ENCODE measurements around the gene NOD1.
"Not testable (repeated sequence)": the region's sequence is repeated elsewhere in the genome, so short reads cannot be mapped to it uniquely, and the experiment has no call there.

The NOD1 gene

GRCh38 chr7:30511494-30511893 lies 32.9 kb upstream of the NOD1 start:
- H3K9me3 Mint-ChIP-seq = no peaks in the 10 kb centered on the region
- H3K4me3 Mint-ChIP-seq = no peak overlapping the region
- no peaks in the 10 kb centered on the region for H3K27me3 Mint-ChIP-seq
- H3K36me3 Mint-ChIP-seq = peaks cover 3 to 4% of the 10 kb centered on the region in 2 donors
- peaks cover 0 to 2% of the 10 kb centered on the region in 2 donors for H3K4me1 Mint-ChIP-seq
- ATAC-seq (replicated peaks) (no peak), DNase-seq (no peak)
- H3K27ac Mint-ChIP-seq = no peak overlapping the region

DNA sequence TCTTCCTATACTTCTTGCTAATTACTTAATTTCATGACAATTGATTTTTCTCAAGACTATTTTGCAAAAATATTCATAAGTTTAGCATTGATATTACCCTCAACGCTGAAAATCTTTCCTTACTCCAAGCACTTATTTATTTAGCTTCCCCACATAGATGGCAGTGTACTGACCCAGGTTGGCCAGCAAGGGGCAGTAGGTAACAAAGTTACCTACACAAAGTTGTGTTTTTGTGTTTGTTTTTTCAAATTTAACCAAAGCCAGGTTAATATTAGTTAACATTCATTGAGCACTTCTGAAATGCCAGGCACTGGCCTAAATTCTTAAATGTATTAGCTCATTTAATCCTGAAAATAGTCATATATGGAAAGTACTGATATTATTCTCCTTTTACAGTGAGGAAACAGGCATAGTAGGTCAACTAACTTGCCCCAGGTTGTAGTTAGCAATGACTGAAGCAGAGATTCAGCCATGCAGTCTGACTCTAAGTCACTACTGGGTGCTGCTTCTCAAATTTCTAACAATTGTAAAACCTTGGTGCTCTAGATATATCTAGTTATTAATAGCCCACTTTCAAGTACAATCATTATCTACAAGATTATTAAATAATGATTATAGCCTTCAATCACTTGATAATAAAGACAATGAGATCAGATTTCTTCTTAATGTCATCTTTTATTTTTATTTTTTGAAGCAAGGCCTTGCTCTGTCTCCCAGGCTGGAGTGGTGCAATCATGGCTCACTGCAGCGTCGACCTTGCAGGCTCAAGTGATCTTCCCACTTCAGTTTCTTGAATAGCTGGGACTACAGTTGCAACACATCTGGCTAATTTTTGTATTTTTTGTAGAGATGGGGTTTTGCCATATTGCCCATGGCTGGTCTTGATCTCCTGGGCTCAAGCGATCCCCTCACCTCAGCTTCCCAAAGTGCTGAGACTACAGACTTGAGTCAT lies 31.8 kb upstream of the NOD1 start:
- no peak overlapping the region for H3K27ac Mint-ChIP-seq
- DNase-seq (no peak), ATAC-seq (replicated peaks) (peak; percentile 63 to 64)
- peaks cover 3 to 4% of the 10 kb centered on the region in 2 donors for H3K36me3 Mint-ChIP-seq
- no peaks in the 10 kb centered on the region for H3K9me3 Mint-ChIP-seq
- peaks cover 5 to 6% of the 10 kb centered on the region in 2 donors for H3K4me1 Mint-ChIP-seq
- H3K27me3 Mint-ChIP-seq = no peaks in the 10 kb centered on the region
- no peak overlapping the region for H3K4me3 Mint-ChIP-seq

DNA sequence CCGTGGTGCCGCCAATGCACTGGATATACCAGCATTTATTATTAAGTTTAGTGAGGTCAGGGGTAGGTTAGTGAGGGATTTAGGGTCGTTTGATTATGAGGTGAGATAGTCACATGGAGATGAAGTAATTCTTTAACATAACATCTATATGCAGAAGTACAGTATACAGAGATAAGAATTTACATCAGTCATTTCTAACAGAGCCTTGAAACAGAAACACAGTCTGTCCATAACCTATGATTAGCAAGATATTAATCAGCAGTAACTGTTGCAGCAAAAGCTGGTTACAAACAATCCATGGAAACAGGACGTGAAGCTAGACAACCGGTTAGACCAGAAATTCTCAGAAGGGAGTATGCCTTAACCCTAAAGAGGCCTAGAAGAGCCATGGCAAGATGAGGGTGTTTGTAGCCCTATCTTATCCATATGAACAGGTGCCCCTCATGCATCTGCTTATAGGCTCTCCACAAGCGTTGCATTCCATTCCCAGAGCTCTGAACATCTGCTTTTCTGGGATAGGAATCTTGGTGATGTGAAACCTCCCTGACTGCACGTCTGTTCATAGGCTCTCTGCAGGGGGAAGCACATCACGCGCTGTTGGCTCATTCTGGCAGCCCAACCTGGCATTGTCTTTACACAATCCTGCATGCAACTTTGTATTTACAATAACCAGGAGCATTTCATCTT lies 30.7 kb upstream of the NOD1 start:
- H3K4me1 Mint-ChIP-seq; H3K9me3 Mint-ChIP-seq; H3K27ac Mint-ChIP-seq; H3K27me3 Mint-ChIP-seq; DNase-seq; ATAC-seq (replicated peaks); H3K4me3 Mint-ChIP-seq; H3K36me3 Mint-ChIP-seq: not testable (repeated sequence)

DNA sequence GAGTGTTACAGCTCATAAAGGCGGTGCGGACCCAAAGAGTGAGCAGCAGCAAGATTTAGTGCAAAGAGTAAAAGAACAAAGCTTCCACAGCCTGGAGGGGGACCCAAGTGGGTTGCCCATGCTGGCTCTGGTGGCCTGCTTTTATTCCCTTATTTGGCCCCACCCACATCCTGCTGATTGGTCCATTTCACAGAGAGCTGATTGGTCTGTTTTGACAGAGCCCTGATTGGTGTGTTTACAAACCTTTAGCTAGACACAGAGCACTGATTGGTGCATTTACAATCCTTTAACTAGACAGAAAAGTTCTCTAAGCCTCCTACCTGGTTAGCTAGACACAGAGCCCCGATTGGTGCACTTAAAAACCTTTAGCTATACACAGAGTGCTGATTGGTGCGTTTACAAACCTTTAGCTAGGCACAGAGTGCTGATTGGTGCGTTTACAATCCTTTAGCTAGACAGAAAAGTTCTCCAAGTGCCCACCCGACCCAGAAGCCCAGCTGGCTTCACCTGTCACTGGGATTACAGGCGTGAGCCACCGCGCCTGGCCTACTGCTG lies 28.8 kb upstream of the NOD1 start:
- ATAC-seq (replicated peaks); DNase-seq; H3K27me3 Mint-ChIP-seq; H3K9me3 Mint-ChIP-seq; H3K4me3 Mint-ChIP-seq; H3K27ac Mint-ChIP-seq: not testable (repeated sequence)
- peaks cover 8 to 10% of the 10 kb centered on the region in 2 donors for H3K36me3 Mint-ChIP-seq
- H3K4me1 Mint-ChIP-seq = peaks cover 23 to 25% of the 10 kb centered on the region in 2 donors

DNA sequence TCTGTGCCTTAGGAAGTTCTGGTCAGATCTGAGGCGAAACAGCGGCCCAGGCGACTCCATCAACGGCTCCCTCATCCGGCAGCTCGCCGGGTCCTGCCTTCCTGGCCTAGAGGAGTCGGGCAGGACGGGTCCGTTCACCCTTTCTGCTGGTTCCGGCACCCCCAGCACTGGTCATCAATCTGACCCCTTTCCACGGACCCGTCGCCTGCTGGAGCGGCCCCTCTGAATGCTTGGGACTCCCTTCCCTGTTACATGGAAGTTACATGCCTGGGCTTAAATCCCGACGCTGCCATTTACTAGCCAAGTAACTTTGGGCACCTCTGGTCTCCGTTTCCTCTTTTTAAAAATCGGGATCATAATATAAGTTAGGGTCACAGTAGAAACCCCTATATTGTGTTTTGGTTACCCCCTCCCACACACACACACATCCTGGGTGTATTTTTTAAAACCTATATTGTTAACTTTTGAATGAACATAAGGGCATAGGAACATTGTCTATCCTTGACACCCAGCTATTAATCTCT lies 26.7 kb upstream of the NOD1 start:
- DNase-seq (no peak), ATAC-seq (replicated peaks) (peak; percentile 19 to 21)
- Mint-ChIP-seq H3K4me1 (peaks cover 28 to 30% of the 10 kb centered on the region in 2 donors), H3K9me3 (no peaks in the 10 kb centered on the region), H3K36me3 (peaks cover 8 to 21% of the 10 kb centered on the region in 2 donors), H3K27ac (peak overlapping the region; percentile 96), H3K27me3 (no peaks in the 10 kb centered on the region), H3K4me3 (peak overlapping the region; percentile 87 to 94)

GRCh38 chr7:30504301-30505173 lies 26.0 kb upstream of the NOD1 start, which contains the start of gene GGCT:
Gene GGCT, minus strand, starts transcription at chr7:30504829. Its CDS starts 120 bp downstream, at chr7:30504709.
- H3K4me3 Mint-ChIP-seq = peak within 1 kb of the TSS; percentile 87 to 94
- no peaks in the 10 kb centered on the region for H3K9me3 Mint-ChIP-seq
- no peaks in the 10 kb centered on the region for H3K27me3 Mint-ChIP-seq
- H3K36me3 Mint-ChIP-seq = peaks cover 9 to 23% of the 10 kb centered on the region in 2 donors
- ATAC-seq (replicated peaks) (peak; percentile 99), DNase-seq (peak; percentile 97)
- H3K27ac Mint-ChIP-seq = peak within 1 kb of the TSS; percentile 96
- peaks cover 26 to 30% of the 10 kb centered on the region in 2 donors for H3K4me1 Mint-ChIP-seq

DNA sequence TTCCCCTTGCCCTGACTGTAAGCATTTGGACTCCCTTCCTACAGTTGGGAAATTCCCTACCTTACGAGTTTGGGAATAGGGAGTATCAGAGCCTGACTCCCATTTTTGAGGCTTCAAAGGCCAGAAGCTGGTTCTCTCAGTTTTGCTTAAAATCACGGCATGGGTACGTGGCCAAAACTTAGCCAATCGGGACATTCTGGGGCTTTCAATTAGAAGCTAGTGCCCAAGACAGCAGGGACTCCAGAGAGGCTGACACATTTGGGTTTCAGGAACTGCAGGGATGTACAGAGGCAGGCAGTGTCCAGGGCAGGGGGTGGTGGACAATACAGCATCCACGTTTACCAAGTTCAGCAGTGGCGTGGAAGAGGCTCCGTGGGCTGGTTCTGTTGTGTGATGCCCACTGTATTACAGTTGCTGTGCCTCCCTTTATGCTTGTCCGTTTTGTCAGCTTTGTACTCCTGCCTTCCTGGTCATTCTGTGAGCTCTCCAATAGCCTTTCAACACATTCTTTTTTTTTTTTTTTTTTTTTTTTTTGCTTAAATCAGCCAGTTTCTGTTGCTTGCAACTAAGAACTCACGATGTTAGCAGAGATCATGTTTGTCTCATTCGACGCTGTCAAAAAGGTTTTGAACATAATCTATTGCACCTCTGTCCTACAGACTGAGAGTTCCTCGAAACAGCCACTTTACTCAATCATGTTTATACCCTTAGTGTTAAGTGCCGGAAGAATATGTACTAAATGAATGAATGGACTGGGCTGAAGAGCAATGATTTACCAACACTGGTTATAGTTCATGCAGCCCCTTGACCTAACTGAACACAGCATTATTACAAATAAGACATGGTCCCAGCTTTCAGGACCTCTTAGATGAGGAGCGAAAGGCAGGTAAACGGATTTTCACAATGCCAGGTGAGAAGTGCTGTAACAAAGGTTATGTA lies 25.0 kb upstream of the NOD1 start:
- Mint-ChIP-seq H3K27ac (peak overlapping the region; percentile 96), H3K27me3 (no peaks in the 10 kb centered on the region), H3K36me3 (peaks cover 12 to 26% of the 10 kb centered on the region in 2 donors), H3K4me3 (peak overlapping the region; percentile 87 to 94), H3K9me3 (no peaks in the 10 kb centered on the region), H3K4me1 (peaks cover 26 to 30% of the 10 kb centered on the region in 2 donors)
- no peak for ATAC-seq (replicated peaks)
- DNase-seq = no peak

- peaks cover 10 to 22% of the 10 kb centered on the region in 2 donors for H3K36me3 Mint-ChIP-seq
- H3K9me3 Mint-ChIP-seq = no peaks in the 10 kb centered on the region
- H3K27me3 Mint-ChIP-seq = no peaks in the 10 kb centered on the region
- H3K27ac Mint-ChIP-seq = no peak overlapping the region
- DNase-seq (no peak), ATAC-seq (replicated peaks) (no peak)
- H3K4me1 Mint-ChIP-seq = peaks cover 26 to 30% of the 10 kb centered on the region in 2 donors
- H3K4me3 Mint-ChIP-seq = peak overlapping the region; percentile 20 to 94
Measured at GRCh38 chr7:30502470-30503251, 24.1 kb upstream of the NOD1 start.

DNA sequence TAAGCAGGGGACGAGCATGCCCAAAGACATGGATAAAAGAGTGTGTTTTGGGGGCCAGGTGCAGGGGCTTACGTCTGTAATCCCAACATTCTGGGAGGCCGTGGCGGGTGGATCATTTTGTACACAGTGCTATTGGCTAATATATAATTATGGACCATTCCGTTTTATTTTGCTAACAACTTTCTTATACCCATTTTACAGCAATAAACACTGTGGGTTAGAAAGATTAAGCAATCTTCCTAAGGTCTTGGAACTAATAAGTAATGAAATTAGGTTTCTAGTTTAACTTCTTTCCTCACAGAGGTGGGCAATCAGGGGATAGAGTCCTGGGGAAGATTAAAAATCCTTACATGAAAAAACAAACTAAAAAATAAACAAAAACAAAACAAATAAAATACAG lies 22.7 kb upstream of the NOD1 start:
- Mint-ChIP-seq H3K27me3 (no peaks in the 10 kb centered on the region), H3K4me3 (no peak overlapping the region), H3K9me3 (no peaks in the 10 kb centered on the region), H3K4me1 (peaks cover 26 to 30% of the 10 kb centered on the region in 2 donors), H3K36me3 (peaks cover 19 to 32% of the 10 kb centered on the region in 2 donors), H3K27ac (no peak overlapping the region)
- no peak for ATAC-seq (replicated peaks)
- DNase-seq = no peak

GRCh38 chr7:30493228-30493627 lies 14.6 kb upstream of the NOD1 start:
- Mint-ChIP-seq H3K4me3 (no peak overlapping the region), H3K36me3 (peaks cover 26 to 27% of the 10 kb centered on the region in 2 donors), H3K4me1 (peaks cover 0 to 4% of the 10 kb centered on the region in 2 donors), H3K27me3 (no peaks in the 10 kb centered on the region), H3K9me3 (peaks cover 0 to 8% of the 10 kb centered on the region in 2 donors), H3K27ac (no peak overlapping the region)
- no peak for ATAC-seq (replicated peaks)
- DNase-seq = no peak

DNA sequence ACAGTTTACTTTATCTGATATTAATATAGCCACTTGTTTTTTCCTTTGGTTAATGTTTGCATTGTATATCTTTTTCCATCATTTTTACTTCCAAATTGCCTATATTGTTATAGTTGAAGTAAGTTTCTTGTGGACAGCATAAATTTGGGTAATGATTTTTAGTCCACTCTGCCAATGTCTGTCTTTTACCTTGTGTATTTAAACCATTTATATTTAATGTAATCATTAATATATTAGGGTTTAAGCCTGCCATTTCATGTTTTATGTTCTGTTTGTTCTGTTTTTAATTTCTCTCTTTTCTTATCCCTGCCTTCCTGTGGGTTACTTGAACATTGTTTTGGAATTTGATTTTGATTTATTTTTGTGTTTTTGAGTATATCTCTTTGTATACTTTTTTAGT lies 12.8 kb upstream of the NOD1 start:
- no peaks in the 10 kb centered on the region for H3K27me3 Mint-ChIP-seq
- DNase-seq (no peak), ATAC-seq (replicated peaks) (no peak)
- peaks cover 0 to 8% of the 10 kb centered on the region in 2 donors for H3K9me3 Mint-ChIP-seq
- peaks cover 19% of the 10 kb centered on the region in 2 donors for H3K36me3 Mint-ChIP-seq
- peaks cover 0 to 4% of the 10 kb centered on the region in 2 donors for H3K4me1 Mint-ChIP-seq
- H3K4me3 Mint-ChIP-seq = no peak overlapping the region
- H3K27ac Mint-ChIP-seq = no peak overlapping the region

DNA sequence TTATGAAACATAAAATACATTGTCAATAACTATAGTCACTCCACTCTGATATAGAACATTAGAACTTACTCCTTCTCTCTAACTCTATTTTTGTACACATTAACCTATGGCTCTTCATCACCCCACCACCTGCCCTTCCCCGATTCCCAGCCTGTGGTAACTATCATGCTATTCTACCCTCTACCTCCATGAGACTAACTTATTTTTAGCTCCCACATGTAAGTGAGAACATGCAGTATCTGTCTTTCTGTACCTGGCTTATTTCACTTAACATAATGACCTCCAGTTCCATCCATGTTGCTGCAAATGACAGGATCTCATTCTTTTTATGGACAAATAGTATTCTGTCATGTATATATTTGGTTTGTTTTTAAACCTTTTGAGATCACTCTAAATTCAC lies 8.8 kb upstream of the NOD1 start:
- no peaks in the 10 kb centered on the region for H3K27me3 Mint-ChIP-seq
- DNase-seq (no peak), ATAC-seq (replicated peaks) (no peak)
- H3K4me3 Mint-ChIP-seq = no peak overlapping the region
- H3K9me3 Mint-ChIP-seq = peaks cover 0 to 7% of the 10 kb centered on the region in 2 donors
- H3K4me1 Mint-ChIP-seq = no peaks in the 10 kb centered on the region
- H3K27ac Mint-ChIP-seq = no peak overlapping the region
- peaks cover 0 to 1% of the 10 kb centered on the region in 2 donors for H3K36me3 Mint-ChIP-seq

Data from stimulated activated naive B cell treated with anti-CD40 and anti-IgM and Interleukin-4, amounts not matched to agents 10 μg/mL and 1 μg/mL and 100 μg/mL, for 72 hours (primary cell).